Measurements from ENCODE around the gene ACBD4. TPM values are rescaled to one million over a fixed set of nuclear protein-coding genes. Genes with fewer than 3 reads are reported as not detected.
A peak's percentile ranks its signal among the peaks of the same experiment; 100 is the strongest.

ACBD4 gene
- total and polyA plus RNA-seq, 2 of the 13 experiments (the other 11 are each of a cell fraction or from before 2014, with no cell fraction given) = 16.1 to 26.9 TPM

DNA sequence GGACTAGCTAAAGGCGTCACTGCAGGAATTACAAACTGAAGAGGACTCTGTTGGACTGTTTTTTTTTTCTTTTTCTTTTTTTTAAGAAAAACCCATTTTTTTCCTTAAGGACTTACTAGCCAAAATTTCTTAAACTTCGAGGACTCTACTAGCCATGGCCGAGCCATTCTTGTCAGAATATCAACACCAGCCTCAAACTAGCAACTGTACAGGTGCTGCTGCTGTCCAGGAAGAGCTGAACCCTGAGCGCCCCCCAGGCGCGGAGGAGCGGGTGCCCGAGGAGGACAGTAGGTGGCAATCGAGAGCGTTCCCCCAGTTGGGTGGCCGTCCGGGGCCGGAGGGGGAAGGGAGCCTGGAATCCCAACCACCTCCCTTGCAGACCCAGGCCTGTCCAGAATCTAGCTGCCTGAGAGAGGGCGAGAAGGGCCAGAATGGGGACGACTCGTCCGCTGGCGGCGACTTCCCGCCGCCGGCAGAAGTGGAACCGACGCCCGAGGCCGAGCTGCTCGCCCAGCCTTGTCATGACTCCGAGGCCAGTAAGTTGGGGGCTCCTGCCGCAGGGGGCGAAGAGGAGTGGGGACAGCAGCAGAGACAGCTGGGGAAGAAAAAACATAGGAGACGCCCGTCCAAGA lies 13.7 kb downstream of the ACBD4 start (continued):
- no peak for TF ChIP-seq ZHX2 (IDR thresholded peaks at IDR 0.05; ENCODE audit: low read depth)
- TF ChIP-seq ZHX2 (CRISPR knock-in tag; IDR thresholded peaks at IDR 0.05; ENCODE audit: borderline replicate concordance) = 0 out of 2 replicates have a peak, but pooled peaks have one; percentile 34
- TF ChIP-seq ZNF343 (CRISPR knock-in tag; IDR thresholded peaks at IDR 0.05) = no peak
- TF ChIP-seq ZNF7 (CRISPR knock-in tag; IDR thresholded peaks at IDR 0.05) = no peak
- no peak for TF ChIP-seq TCF7L2 (IDR thresholded peaks at IDR 0.05; ENCODE audit: low read depth, low read length)
- 0 out of 2 replicates have a peak, but pooled peaks have one; percentile 18 for TF ChIP-seq CBFB (CRISPR knock-in tag; IDR thresholded peaks at IDR 0.05)
- TF ChIP-seq CTCF (CRISPR knock-in tag; IDR thresholded peaks at IDR 0.05) = peak; percentile 98
- TF ChIP-seq HNRNPLL (IDR thresholded peaks at IDR 0.05; ENCODE audit: low read depth, low read length, poor library complexity, severe bottlenecking) = no peak
- no peak for TF ChIP-seq RCOR2 (CRISPR knock-in tag; IDR thresholded peaks at IDR 0.05)
- TF ChIP-seq ZSCAN21 (CRISPR knock-in tag; IDR thresholded peaks at IDR 0.05; ENCODE audit: borderline replicate concordance) = no peak
- TF ChIP-seq ZNF205 (CRISPR knock-in tag; IDR thresholded peaks at IDR 0.05) = peak; percentile 46
- peak; percentile 62; the same call in 1 of the 2 replicates for TF ChIP-seq ZNF256 (CRISPR knock-in tag; conservative IDR thresholded peaks at IDR 0.05)
- TF ChIP-seq CEBPB (IDR thresholded peaks at IDR 0.05; ENCODE audit: borderline replicate concordance, low read depth, low read length) = no peak
- TF ChIP-seq RBFOX2 (IDR thresholded peaks at IDR 0.05; ENCODE audit: low read depth, low read length) = no peak; the same call in 1 of the 2 replicates
- peak; percentile 41; the same call in 1 of the 2 replicates for TF ChIP-seq ZFP41 (CRISPR knock-in tag; IDR thresholded peaks at IDR 0.05; ENCODE audit: borderline replicate concordance)
- no peak for TF ChIP-seq CREBL2 (CRISPR knock-in tag; IDR thresholded peaks at IDR 0.05; ENCODE audit: borderline replicate concordance)
- no peak for TF ChIP-seq HHEX (CRISPR knock-in tag; IDR thresholded peaks at IDR 0.05)
- TF ChIP-seq U2AF1 (optimal IDR thresholded peaks at IDR 0.05; ENCODE audit: low read depth, low read length) = no peak
- TF ChIP-seq THAP11 (CRISPR knock-in tag; IDR thresholded peaks at IDR 0.05) = peak; percentile 75
- 0 out of 4 replicates have a peak, but pooled peaks of 1 of the 2 experiments have one; percentile 10 for TF ChIP-seq NR2F1 (CRISPR knock-in tag; IDR thresholded peaks at IDR 0.05)
- no peak for TF ChIP-seq ZNF430 (CRISPR knock-in tag; IDR thresholded peaks at IDR 0.05)
- TF ChIP-seq ETS1 (CRISPR knock-in tag; IDR thresholded peaks at IDR 0.05) = no peak
